IMR-90 (cell line): ENCODE results near the gene MMD. TPM values are rescaled to one million over a fixed set of nuclear protein-coding genes. Genes with fewer than 3 reads are reported as not detected.

Experiments
- ATAC-seq: fragments of 200-7000 bp; cut with Tn5 transposase; 2 replicates; pipeline ENCODE4 v1.9.1; 2020; ENCODE audit warnings: low read depth, mild to moderate bottlenecking, moderate library complexity
- BruUV-seq: library from RNA; stranded (reverse); fragments of 400-500 nt; replicated peaks from 2 replicates; lab custom pipeline; 2021; lab: Mats Ljungman, UMichigan
- CTCF ChIA-PET: fragments of 300-600 bp; formaldehyde crosslinking; extraction: SDS; loops from one replicate; lab custom pipeline; 2021; ENCODE audit warnings: antibody characterized with exemption; lab: Yijun Ruan, JAX
- POLR2A ChIA-PET: fragments of 300-600 bp; sonication (Branson Sonifier 250); formaldehyde crosslinking; loops from one replicate; lab custom pipeline; 2022; ENCODE audit warnings: antibody characterized with exemption; ENCODE audit not compliant: unreplicated experiment; lab: Charles Lee
- DNase-seq: peaks from one replicate; pipeline ENCODE4 v3.0.0; 2013
- H2AFZ ChIP-seq: replicated peaks from 2 replicates; pipeline ENCODE3; 2013; ENCODE audit warnings: low read length, mild to moderate bottlenecking; ENCODE audit not compliant: poor library complexity
- H2AK5ac ChIP-seq: 2 replicates; pipeline ENCODE4 v1.6.1; 2013; ENCODE audit warnings: low read depth, low read length, inconsistent platforms
- H2AK9ac ChIP-seq: replicated peaks from 2 replicates; pipeline ENCODE3; 2013; ENCODE audit warnings: mild to moderate bottlenecking, low read depth, low read length, moderate library complexity; ENCODE audit not compliant: poor library complexity
- H2BK120ac ChIP-seq: 2 replicates; pipeline ENCODE4 v1.6.1; 2013; ENCODE audit warnings: low read depth, low read length, inconsistent platforms
- H2BK15ac ChIP-seq: 3 replicates; pipeline ENCODE4 v1.6.1; 2013; ENCODE audit warnings: low read depth, low read length, inconsistent platforms
- H2BK20ac ChIP-seq: 2 replicates; pipeline ENCODE4 v1.6.1; 2013; ENCODE audit warnings: low read depth, mild to moderate bottlenecking, inconsistent platforms, low read length, moderate library complexity
- H2BK5ac ChIP-seq: 2 replicates; pipeline ENCODE4 v1.6.1; 2013; ENCODE audit warnings: mild to moderate bottlenecking, low read depth, low read length, inconsistent platforms; ENCODE audit not compliant: poor library complexity, severe bottlenecking
- H3K14ac ChIP-seq: replicated peaks from 2 replicates; pipeline ENCODE4 v1.6.1; 2013; ENCODE audit warnings: low read depth, low read length, inconsistent platforms
- H3K18ac ChIP-seq: 2 replicates; pipeline ENCODE4 v1.6.1; 2013; ENCODE audit warnings: low read depth, low read length, control low read depth
- H3K23ac ChIP-seq: 2 replicates; pipeline ENCODE4 v1.6.1; 2013; ENCODE audit warnings: low read depth, low read length, inconsistent platforms
- H3K27ac ChIP-seq: 2 replicates; pipeline ENCODE4 v1.5.1; 2013; ENCODE audit warnings: mild to moderate bottlenecking, control low read depth, low read length; ENCODE audit not compliant: insufficient read depth
- H3K27me3 ChIP-seq: 2 replicates; pipeline ENCODE4 v1.6.1; 2013; ENCODE audit warnings: low read length; ENCODE audit not compliant: control insufficient read depth, insufficient read depth
- H3K36me3 ChIP-seq: 2 replicates; pipeline ENCODE4 v1.6.1; 2013; ENCODE audit warnings: low read length, mixed read lengths; ENCODE audit not compliant: control insufficient read depth, insufficient read depth
- H3K4ac ChIP-seq: 2 replicates; pipeline ENCODE4 v1.6.1; 2013; ENCODE audit warnings: low read depth, low read length, inconsistent platforms
- H3K4me1 ChIP-seq: 2 replicates; pipeline ENCODE4 v1.6.1; 2013; ENCODE audit warnings: low read length, mixed read lengths; ENCODE audit not compliant: control insufficient read depth, insufficient read depth
- H3K4me2 ChIP-seq: 2 replicates; pipeline ENCODE4 v1.6.1; 2013; ENCODE audit warnings: low read depth, mild to moderate bottlenecking, control low read depth, low read length, moderate library complexity
- H3K4me3 ChIP-seq: 2 replicates; pipeline ENCODE4 v1.5.1; 2013; ENCODE audit warnings: low read depth, mild to moderate bottlenecking, control low read depth, low read length, moderate library complexity; ENCODE audit not compliant: insufficient read depth
- H3K56ac ChIP-seq: 2 replicates; pipeline ENCODE4 v1.6.1; 2013; ENCODE audit warnings: low read length, inconsistent platforms; ENCODE audit not compliant: insufficient read depth; ENCODE audit errors: extremely low read depth
- H3K79me1 ChIP-seq, 2 experiments: 2 replicates each; pipeline ENCODE4 v1.6.1; 2013; ENCODE audit warnings: low read length in 2 of 2, inconsistent platforms in 1 of 2, low read depth in 1 of 2
- H3K9ac ChIP-seq: 2 replicates; pipeline ENCODE4 v1.6.1; 2013; ENCODE audit warnings: low read depth, low read length, control low read depth
- H3K9me1 ChIP-seq: 2 replicates; pipeline ENCODE4 v1.6.1; 2013; ENCODE audit warnings: low read length, inconsistent platforms; ENCODE audit not compliant: insufficient read depth
- H3K9me3 ChIP-seq: 2 replicates; pipeline ENCODE4 v1.6.1; 2013; ENCODE audit warnings: low read length; ENCODE audit not compliant: control insufficient read depth, insufficient read depth
- H4K20me1 ChIP-seq: 2 replicates; pipeline ENCODE4 v1.6.1; 2013; ENCODE audit warnings: low read length, inconsistent platforms; ENCODE audit not compliant: insufficient read depth
- H4K5ac ChIP-seq: 2 replicates; pipeline ENCODE4 v1.6.1; 2013; ENCODE audit warnings: mild to moderate bottlenecking, low read depth, low read length, control low read depth
- H4K8ac ChIP-seq, 2 experiments: 2 replicates each; pipeline ENCODE4 v1.6.1; 2013; ENCODE audit warnings: low read depth in 2 of 2, low read length in 2 of 2, control low read depth in 1 of 2, inconsistent platforms in 1 of 2
- H4K91ac ChIP-seq: 2 replicates; pipeline ENCODE4 v1.6.1; 2013; ENCODE audit warnings: low read depth, low read length, inconsistent platforms; ENCODE audit not compliant: insufficient read depth
- CEBPB ChIP-seq: IDR thresholded peaks from 2 replicates; pipeline ENCODE4 v1.6.1; 2012; ENCODE audit warnings: low read depth, low read length, improper control_type of control experiment
- CHD1 ChIP-seq: IDR thresholded peaks from 2 replicates; pipeline ENCODE4 v1.6.1; 2012; ENCODE audit warnings: low read depth, low read length, improper control_type of control experiment
- CTCF ChIP-seq: conservative IDR thresholded peaks from 2 replicates; pipeline ENCODE4 v1.5.1; 2012; ENCODE audit warnings: mild to moderate bottlenecking, low read depth, low read length, improper control_type of control experiment
- ELK1 ChIP-seq: fragments of 150-350 bp; IDR thresholded peaks from 2 replicates; pipeline ENCODE4 v1.6.1; 2016; ENCODE audit warnings: low read depth, mild to moderate bottlenecking, low read length, moderate library complexity, borderline replicate concordance
- FOS ChIP-seq: fragments of 150-350 bp; IDR thresholded peaks from 2 replicates; pipeline ENCODE4 v1.6.1; 2016; ENCODE audit warnings: low read depth, low read length
- MAZ ChIP-seq: IDR thresholded peaks from 2 replicates; pipeline ENCODE4 v1.6.1; 2012; ENCODE audit warnings: low read depth, mild to moderate bottlenecking, low read length, improper control_type of control experiment, moderate library complexity, borderline replicate concordance
- MXI1 ChIP-seq: IDR thresholded peaks from 2 replicates; pipeline ENCODE4 v1.6.1; 2012; ENCODE audit warnings: low read depth, mild to moderate bottlenecking, low read length, moderate library complexity, borderline replicate concordance
- NFE2L2 ChIP-seq: fragments of 150-350 bp; IDR thresholded peaks from 2 replicates; pipeline ENCODE4 v1.6.1; 2016; ENCODE audit warnings: low read depth, mild to moderate bottlenecking, low read length
- POLR2A ChIP-seq: IDR thresholded peaks from 2 replicates; pipeline ENCODE4 v1.6.1; 2012; ENCODE audit warnings: mild to moderate bottlenecking, low read depth, low read length
- RAD21 ChIP-seq: IDR thresholded peaks from 2 replicates; pipeline ENCODE4 v1.6.1; 2012; ENCODE audit warnings: low read length, improper control_type of control experiment
- RCOR1 ChIP-seq: IDR thresholded peaks from 2 replicates; pipeline ENCODE4 v1.6.1; 2012; ENCODE audit warnings: mild to moderate bottlenecking, low read length, improper control_type of control experiment; ENCODE audit not compliant: insufficient replicate concordance
- RFX5 ChIP-seq: IDR thresholded peaks from 2 replicates; pipeline ENCODE4 v1.8.0; 2012; ENCODE audit warnings: low read depth, mild to moderate bottlenecking, low read length, moderate library complexity
- SMC3 ChIP-seq: fragments of 150-350 bp; IDR thresholded peaks from 2 replicates; pipeline ENCODE4 v1.6.1; 2016; ENCODE audit warnings: low read depth, mild to moderate bottlenecking, antibody characterized with exemption, low read length, moderate library complexity
- USF2 ChIP-seq: fragments of 150-350 bp; IDR thresholded peaks from 2 replicates; pipeline ENCODE4 v1.6.1; 2017; ENCODE audit warnings: mild to moderate bottlenecking, antibody characterized with exemption, low read length, low read depth
- whole genome bisulfite sequencing, 2 experiments: methylation state at CpG; one replicate each; pipeline versions ENCODE4 v1.1.5 to v1.1.7; 2013; ENCODE audit warnings: missing lambda C conversion rate in 2 of 2; ENCODE audit not compliant: insufficient read length in 1 of 2; ENCODE audit errors: extremely low coverage in 2 of 2; 5-methylcytosine and 5-hydroxymethylcytosine counted together
- dilution Hi-C: fragments of 300-500 bp; cut with HindIII; formaldehyde crosslinking; loops from one replicate; pipeline ENCODE4 v1.14.3; 2018; ENCODE audit warnings: low sequenced_read_pairs; ENCODE audit not compliant: unreplicated experiment
- in situ Hi-C: fragments of 300-500 bp; cut with MboI; formaldehyde crosslinking; loops from 3 replicates; pipeline ENCODE4 v1.14.3; 2019; ENCODE audit warnings: low sequenced_read_pairs, inconsistent platforms, mixed read lengths
- intact Hi-C: fragments of 100-400 bp; cut with micrococcal nuclease; formaldehyde crosslinking; loops from 2 replicates; pipeline ENCODE4 v1.10.0; 2022
- polyA plus RNA-seq, 3 experiments: library from polyadenylated mRNA; depleted of rRNA; stranded (reverse); fragments of >200 nt; gene quantifications; 2 replicates each; pipeline ENCODE4 v1.2.3, GENCODE V29; 2012; ENCODE audit warnings: low replicate concordance in 1 of 3
- total RNA-seq: library from RNA; depleted of rRNA; stranded (reverse); fragments of >200 nt; gene quantifications from 2 replicates; pipeline ENCODE4 v1.2.3, GENCODE V29; 2012

MMD gene
- total and polyA plus RNA-seq, 2 of the 4 experiments (the other 2 are of a cell fraction), result 6.3 to 7.0 TPM

GRCh38 chr17:55442953-55443683 is 21.5 kb upstream of the MMD start:
- ChIA-PET POLR2A (interaction anchor here (0.5 kb wide), 1 partner anchor 64 kb away, joined by 3 read pairs; no protein-coding TSS in a partner anchor), CTCF (no interaction called here)
- no CpG with 5 or more reads among the region's 6 CpGs for WGBS, 2 experiments
- Histone ChIP-seq H4K5ac (peak overlapping the region; percentile 16; the same call in 1 of the 2 replicates), H3K14ac (peak overlapping the region; percentile 60), H2AFZ (no peak overlapping the region), H3K27me3 (no peaks in the 10 kb centered on the region), H3K27ac (peak overlapping the region; percentile 53; the same call in 1 of the 2 replicates), H2BK15ac (peak overlapping the region; percentile 47; the same call in 1 of the 3 replicates), H4K20me1 (no peaks in the 10 kb centered on the region), H3K4me2 (peak overlapping the region; percentile 22), H2AK9ac (no peak overlapping the region), H3K4me1 (peaks cover 18% of the 10 kb centered on the region), H3K9ac (no peak overlapping the region), H2AK5ac (peak overlapping the region; percentile 41; the same call in 1 of the 2 replicates), H4K91ac (peak overlapping the region; percentile 48; the same call in 1 of the 2 replicates), H4K8ac (peak overlapping the region in 1 of 2 experiments; percentile 73; a peak in 2 of 4 replicates), H3K56ac (no peak overlapping the region), H3K4ac (peak overlapping the region; percentile 37; the same call in 1 of the 2 replicates), H3K4me3 (no peak overlapping the region), H3K36me3 (no peaks in the 10 kb centered on the region), H3K9me3 (no peaks in the 10 kb centered on the region), H3K18ac (peak overlapping the region; percentile 76), H2BK120ac (peak overlapping the region; percentile 71), H2BK5ac (no peak overlapping the region), H3K79me1 (no peaks in the 10 kb centered on the region), H2BK20ac (peak overlapping the region; percentile 57; the same call in 1 of the 2 replicates), H3K9me1 (peaks cover 12% of the 10 kb centered on the region), H3K23ac (no peak overlapping the region)
- BruUV-seq, result no TSS peak
- in situ Hi-C loops, result no loop called here
- peak; percentile 84 for ATAC-seq
- intact Hi-C loops, result no loop called here
- dilution Hi-C loops, result no loop called here
- peak; percentile 72 for DNase-seq
- no peak for TF ChIP-seq RCOR1
- no peak for TF ChIP-seq RFX5
- no peak for TF ChIP-seq MXI1
- TF ChIP-seq FOS, result no peak
- TF ChIP-seq MAZ, result no peak
- no peak for TF ChIP-seq NFE2L2
- TF ChIP-seq CEBPB, result no peak
- no peak for TF ChIP-seq USF2
- no peak for TF ChIP-seq POLR2A
- no peak for TF ChIP-seq ELK1
- no peak for TF ChIP-seq CHD1
- TF ChIP-seq RAD21, result no peak
- TF ChIP-seq SMC3, result no peak
- no peak for TF ChIP-seq CTCF
